ENCODE measurements around the gene LGI1. TPM values are rescaled to one million over a fixed set of nuclear protein-coding genes. Genes with fewer than 3 reads are reported as not detected.

Gene LGI1
- total RNA-seq, 1 donor from 2014 or later: not detected

DNA sequence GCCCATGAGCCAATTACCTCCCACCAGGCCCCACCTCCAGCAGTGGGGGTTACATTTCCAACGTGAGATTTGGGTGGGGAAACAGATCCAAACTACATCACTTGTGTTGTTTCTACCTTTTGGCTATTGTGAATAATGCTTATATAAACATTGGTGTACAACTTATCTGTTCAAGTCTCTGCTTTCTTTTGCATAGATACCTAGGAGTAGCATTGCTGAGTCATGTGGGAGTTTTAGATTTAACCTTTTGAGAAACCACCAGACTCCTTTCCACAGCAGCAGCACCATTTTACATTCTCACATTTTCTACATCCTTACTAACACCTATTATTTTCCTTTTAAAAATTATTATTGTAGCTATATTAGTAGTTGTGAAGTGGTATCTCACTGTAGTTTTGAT is 41.0 kb upstream of the LGI1 start:
- ChIA-PET CTCF (no interaction called here), POLR2A (no interaction called here)
- H3K36me3 Mint-ChIP-seq (ENCODE audit: low read depth): no peaks in the 10 kb centered on the region
- H3K27me3 Mint-ChIP-seq: peaks cover 15% of the 10 kb centered on the region
- no peaks in the 10 kb centered on the region for H3K9me3 Mint-ChIP-seq
- H3K4me3 Mint-ChIP-seq: no peak overlapping the region
- no peak overlapping the region for H3K27ac Mint-ChIP-seq
- TF ChIP-seq CTCF (IDR thresholded peaks at IDR 0.05): no peak
- H3K4me1 Mint-ChIP-seq: peaks cover 23% of the 10 kb centered on the region
- no peak for ATAC-seq (ENCODE audit: low read depth)
- intact Hi-C loops (cut with micrococcal nuclease): no loop called here
- DNase-seq: no peak

DNA sequence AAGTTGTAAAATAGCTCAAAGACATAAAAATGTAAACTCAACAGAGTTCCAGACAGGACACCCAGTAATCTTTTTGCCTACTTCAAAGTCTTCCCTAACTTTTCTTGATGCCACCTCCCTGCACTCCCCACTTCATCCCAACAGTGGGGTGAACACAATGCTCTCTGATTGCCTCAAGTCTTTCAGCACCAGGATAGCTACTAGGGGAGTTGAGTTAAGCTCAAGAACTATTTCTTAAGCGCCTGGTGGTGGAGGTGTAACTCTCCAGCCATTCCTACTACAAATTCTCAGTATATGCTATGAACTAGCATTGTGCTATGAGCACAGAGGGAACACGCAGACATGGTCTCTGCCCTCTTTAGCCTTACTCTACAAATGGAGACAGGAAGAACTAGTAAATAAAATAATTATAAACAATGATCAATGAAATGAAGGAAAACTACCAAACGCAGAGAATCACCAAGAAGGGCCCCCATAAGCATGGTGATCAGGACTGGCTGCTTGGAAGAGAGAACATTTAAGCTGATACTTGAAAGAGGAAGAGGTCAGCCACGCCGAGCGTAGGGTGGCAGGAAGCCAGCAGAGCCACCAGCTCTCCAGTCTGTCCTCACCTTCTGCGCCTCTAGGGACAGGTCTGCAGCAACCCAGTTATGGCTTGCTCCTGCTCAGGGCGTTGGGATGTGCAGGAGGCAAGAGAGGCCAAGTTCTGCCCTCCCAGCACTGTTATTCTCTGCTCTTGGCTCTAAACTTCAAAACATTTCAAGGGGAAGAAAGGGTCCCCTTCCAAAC is 38.6 kb upstream of the LGI1 start:
- DNase-seq (no peak), ATAC-seq (ENCODE audit: low read depth) (peak; percentile 27)
- no peak for TF ChIP-seq CTCF (IDR thresholded peaks at IDR 0.05)
- ChIA-PET POLR2A (interaction anchor here (2.3 kb wide), 1 partner anchor 16 kb away, joined by 10 read pairs; the partner anchor contains the start of gene FRA10AC1), CTCF (interaction anchor here (1.6 kb wide), 1 partner anchor 97 kb away, joined by 4 read pairs; no protein-coding TSS in a partner anchor)
- Mint-ChIP-seq H3K27ac (no peak overlapping the region), H3K36me3 (ENCODE audit: low read depth) (no peaks in the 10 kb centered on the region), H3K4me3 (no peak overlapping the region), H3K4me1 (peaks cover 23% of the 10 kb centered on the region), H3K27me3 (peaks cover 19% of the 10 kb centered on the region), H3K9me3 (no peaks in the 10 kb centered on the region)
- intact Hi-C loops (cut with micrococcal nuclease): no loop called here

- Mint-ChIP-seq H3K27ac (no peak overlapping the region), H3K9me3 (no peaks in the 10 kb centered on the region), H3K27me3 (peaks cover 21% of the 10 kb centered on the region), H3K4me1 (peaks cover 22% of the 10 kb centered on the region), H3K36me3 (ENCODE audit: low read depth) (no peaks in the 10 kb centered on the region), H3K4me3 (no peak overlapping the region)
- ATAC-seq (ENCODE audit: low read depth) (no peak), DNase-seq (no peak)
- intact Hi-C loops (cut with micrococcal nuclease): no loop called here
- no peak for TF ChIP-seq CTCF (IDR thresholded peaks at IDR 0.05)
- CTCF ChIA-PET: interaction anchor here (1.6 kb wide), 1 partner anchor 96 kb away, joined by 4 read pairs; no protein-coding TSS in a partner anchor
- POLR2A ChIA-PET: interaction anchor here (2.3 kb wide), 1 partner anchor 17 kb away, joined by 10 read pairs; the partner anchor contains the start of gene FRA10AC1
Observed at GRCh38 chr10:93719901-93720300, 37.8 kb upstream of the LGI1 start.

GRCh38 chr10:93722550-93722949 is 35.2 kb upstream of the LGI1 start:
- intact Hi-C loops (cut with micrococcal nuclease): no loop called here
- no peak overlapping the region for H3K4me3 Mint-ChIP-seq
- H3K27me3 Mint-ChIP-seq: peaks cover 29% of the 10 kb centered on the region
- no peaks in the 10 kb centered on the region for H3K36me3 Mint-ChIP-seq (ENCODE audit: low read depth)
- H3K9me3 Mint-ChIP-seq: no peaks in the 10 kb centered on the region
- no peak for ATAC-seq (ENCODE audit: low read depth)
- TF ChIP-seq CTCF (IDR thresholded peaks at IDR 0.05): no peak
- no peak for DNase-seq
- no peak overlapping the region for H3K27ac Mint-ChIP-seq
- ChIA-PET POLR2A (no interaction called here), CTCF (no interaction called here)
- H3K4me1 Mint-ChIP-seq: peaks cover 7% of the 10 kb centered on the region

DNA sequence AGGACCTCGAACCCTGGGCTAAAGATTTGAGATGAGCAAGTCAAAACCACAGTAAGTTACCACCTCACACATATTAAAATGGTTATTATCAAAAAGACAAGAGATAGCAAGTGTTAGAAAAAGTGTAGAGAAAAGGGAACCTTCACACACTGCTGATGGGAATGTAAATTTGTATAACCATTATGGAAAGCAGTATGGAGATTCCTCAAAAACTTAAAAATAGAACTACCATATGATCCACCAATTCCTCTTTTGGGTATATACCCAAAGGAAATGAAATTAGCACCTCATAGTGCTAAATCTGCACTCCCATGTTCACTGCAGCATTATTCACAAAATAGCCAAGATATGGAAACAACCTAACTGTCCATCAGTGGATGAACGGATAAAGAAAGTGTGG is 34.6 kb upstream of the LGI1 start:
- Mint-ChIP-seq H3K4me1 (peaks cover 7% of the 10 kb centered on the region), H3K36me3 (ENCODE audit: low read depth) (no peaks in the 10 kb centered on the region), H3K9me3 (no peaks in the 10 kb centered on the region), H3K27me3 (peaks cover 32% of the 10 kb centered on the region), H3K4me3 (no peak overlapping the region), H3K27ac (no peak overlapping the region)
- ChIA-PET POLR2A (no interaction called here), CTCF (no interaction called here)
- no peak for ATAC-seq (ENCODE audit: low read depth)
- intact Hi-C loops (cut with micrococcal nuclease): no loop called here
- TF ChIP-seq CTCF (IDR thresholded peaks at IDR 0.05): no peak
- no peak for DNase-seq
